K562 (cell line): Measurements from ENCODE around the gene ZFAND6. TPM values are rescaled to one million over a fixed set of nuclear protein-coding genes. Genes with fewer than 3 reads are reported as not detected.

Experiments
- CCAR2 ChIP-seq: fragments of 200-400 bp; formaldehyde crosslinking; IDR thresholded peaks from 2 replicates; pipeline ENCODE4 v1.6.1; 2017; ENCODE audit warnings: mild to moderate bottlenecking, low read depth, low read length
- E2F3 ChIP-seq: fragments of 250-450 bp; sonication (Bioruptor Pico); IDR thresholded peaks from 2 replicates; pipeline ENCODE4 v1.4.0; 2020; ENCODE audit warnings: mild to moderate bottlenecking
- E2F4 ChIP-seq: sonication (generic); formaldehyde crosslinking; IDR thresholded peaks from 2 replicates; pipeline ENCODE4 v1.8.0; 2022; ENCODE audit warnings: mild to moderate bottlenecking, low read depth, missing genetic modification reagents
- FOXP4 ChIP-seq: sonication (generic); formaldehyde crosslinking; IDR thresholded peaks from 2 replicates; pipeline ENCODE4 v1.8.0; 2022; ENCODE audit warnings: mild to moderate bottlenecking, missing genetic modification reagents, borderline replicate concordance
- HMGN3 ChIP-seq: IDR thresholded peaks from 2 replicates; pipeline ENCODE4 v1.6.1; 2011; ENCODE audit warnings: borderline replicate concordance, low read depth, mild to moderate bottlenecking, mixed read lengths, low read length; ENCODE audit not compliant: insufficient read length; ENCODE audit errors: extremely low read depth
- MAFK ChIP-seq: IDR thresholded peaks from 2 replicates; pipeline ENCODE4 v1.6.1; 2011; ENCODE audit warnings: low read length, improper control_type of control experiment
- MLLT1 ChIP-seq, 2 experiments: fragments of 450-650 bp; IDR thresholded peaks; 2 replicates each; pipeline ENCODE4 v1.6.1; 2016
- PHTF2 ChIP-seq: fragments of 250-450 bp; sonication (Bioruptor Pico); IDR thresholded peaks from 2 replicates; pipeline ENCODE4 v1.5.0; 2021; ENCODE audit warnings: mild to moderate bottlenecking
- TSHZ1 ChIP-seq: fragments of 250-450 bp; sonication (Bioruptor Pico); IDR thresholded peaks from 2 replicates; pipeline ENCODE4 v1.4.0; 2020; ENCODE audit warnings: mild to moderate bottlenecking, moderate library complexity
- ZBTB11 ChIP-seq, 3 experiments: fragments of 200-800 bp in 1 of 3; fragments of 250-450 bp in 1 of 3; fragments of 450-650 bp in 1 of 3; sonication (Bioruptor Pico) in 1 of 3; sonication (Bioruptor generic) in 1 of 3; formaldehyde crosslinking in 1 of 3; IDR thresholded peaks; 2 replicates each; pipeline versions ENCODE4 v1.6.1 to v1.8.0; 2016 to 2022; ENCODE audit warnings: mild to moderate bottlenecking in 2 of 3, missing genetic modification characterization in 2 of 3, missing compliant biosample characterization in 1 of 3, moderate library complexity in 1 of 3
- ZC3H11A ChIP-seq: IDR thresholded peaks from 2 replicates; pipeline ENCODE4 v1.6.1; 2012; ENCODE audit warnings: low read depth, low read length, improper control_type of control experiment
- ZNF24 ChIP-seq: fragments of 450-650 bp; IDR thresholded peaks from 2 replicates; pipeline ENCODE4 v1.6.1; 2016
- ZNF280B ChIP-seq: fragments of 250-450 bp; sonication (Bioruptor Pico); IDR thresholded peaks from 2 replicates; pipeline ENCODE4 v1.5.1; 2021; ENCODE audit warnings: mild to moderate bottlenecking
- polyA plus RNA-seq, 8 experiments: library from polyadenylated mRNA; depleted of rRNA in 4 of 8; stranded (reverse) in 5 of 8; unstranded in 3 of 8; fragments of >200 nt; fragmentation: Nextera tagmentation in 2 of 8; fragmentation: Illumina TruSeq in 1 of 8; extraction: Ambion mirVana in 2 of 8; extraction: Trizol in 1 of 8; gene quantifications; 2 replicates each; pipeline versions ENCODE4 v1.2.1 to v1.2.3, GENCODE V29; 2011 to 2014; ENCODE audit warnings: inconsistent platforms in 1 of 8, missing spikeins in 1 of 8
- total RNA-seq, 7 experiments: library from RNA; depleted of rRNA in 6 of 7; stranded (reverse); fragments of >200 nt in 6 of 7; fragmentation: Illumina TruSeq in 2 of 7; extraction: Trizol in 2 of 7; gene quantifications; 2 replicates each; pipeline versions ENCODE4 v1.2.1 to v1.2.3, GENCODE V29; 2011 to 2021; ENCODE audit warnings: low replicate concordance in 1 of 7

The ZFAND6 gene
- total and polyA plus RNA-seq, 9 of the 15 experiments (the other 6 are each of a cell fraction or from before 2014, with no cell fraction given) = 53.9 to 206 (median 88.9) TPM

- TF ChIP-seq E2F3 (no peak), ZNF24 (no peak), TSHZ1 (CRISPR knock-in tag) (no peak), E2F4 (CRISPR knock-in tag) (no peak), FOXP4 (CRISPR knock-in tag) (peak; percentile 39; the same call in 1 of the 2 replicates), ZC3H11A (no peak), PHTF2 (no peak), CCAR2 (no peak), MAFK (no peak), MLLT1 (IDR thresholded peaks at IDR 0.05) (no peak), HMGN3 (no peak), ZBTB11 (CRISPR knock-in tag; IDR thresholded peaks at IDR 0.05) (no peak), ZNF280B (CRISPR knock-in tag) (no peak)
These were observed 96.8 kb downstream of the ZFAND6 start (continued) for GRCh38 chr15:80156176-80156720.
